NCI-H748 treated with DMSO at 0.1 percent for 48 hours (cell line): ENCODE measurements around the gene RUNDC3A.
"Not testable (repeated sequence)": the region's sequence is repeated elsewhere in the genome, so short reads cannot be mapped to it uniquely, and the experiment has no call there.

ENCODE experiments used
- DNase-seq: peaks from one replicate; lab custom pipeline; 2025; lab: John Stamatoyannopoulos, UW

The RUNDC3A gene

GRCh38 chr17:44359006-44359405, 50.6 kb downstream of the RUNDC3A start:
- no peak for DNase-seq

GRCh38 chr17:44359458-44360143, 51.2 kb downstream of the RUNDC3A start:
- no peak for DNase-seq

- no peak for DNase-seq
These were observed 51.7 kb downstream of the RUNDC3A start for GRCh38 chr17:44360144-44360533.

- no peak for DNase-seq
These were observed 52.4 kb downstream of the RUNDC3A start for GRCh38 chr17:44360826-44361225.

- no peak for DNase-seq
These were observed 53.2 kb downstream of the RUNDC3A start for GRCh38 chr17:44361292-44362260.

GRCh38 chr17:44362459-44362948, 54.1 kb downstream of the RUNDC3A start:
- DNase-seq, result no peak

- no peak for DNase-seq
These were observed 54.7 kb downstream of the RUNDC3A start for GRCh38 chr17:44362949-44363612.

- DNase-seq, result peak; percentile 41
These were observed 55.3 kb downstream of the RUNDC3A start, which contains the start of gene FAM171A2 for GRCh38 chr17:44363613-44364159. TSS of gene FAM171A2 (minus strand) at chr17:44363853. CDS start at chr17:44363714, 139 bp downstream.

- not testable (repeated sequence) for DNase-seq
These were observed 56.6 kb downstream of the RUNDC3A start for GRCh38 chr17:44365051-44365450.

GRCh38 chr17:44367231-44367979, 59.0 kb downstream of the RUNDC3A start:
- DNase-seq, result no peak
